Measurements from ENCODE around the gene SHISAL1.

SHISAL1 gene

GRCh38 chr22:44298406-44299091 is 14.2 kb downstream of the SHISAL1 start:
- no peak for DNase-seq

GRCh38 chr22:44297470-44298061 is 15.2 kb downstream of the SHISAL1 start:
- no peak for DNase-seq

DNA sequence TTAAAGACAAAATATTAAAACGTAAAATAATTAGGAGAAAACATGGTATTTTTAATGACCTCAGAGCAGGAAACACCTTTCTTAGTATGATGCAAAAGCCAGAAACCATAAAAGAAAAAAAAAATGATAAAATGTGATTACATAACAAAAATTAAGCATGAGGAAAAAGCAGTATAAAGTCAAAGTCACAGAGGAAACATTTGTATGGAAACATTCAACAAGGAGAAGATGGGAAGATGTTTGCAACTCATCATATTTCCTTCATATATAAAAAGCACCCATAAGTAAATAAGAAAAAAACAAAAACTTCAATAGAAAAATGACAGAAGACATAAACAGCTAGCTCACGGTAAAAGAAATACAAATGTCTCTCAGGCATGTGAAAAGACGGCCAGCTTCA is 17.3 kb downstream of the SHISAL1 start:
- DNase-seq, result no peak

DNA sequence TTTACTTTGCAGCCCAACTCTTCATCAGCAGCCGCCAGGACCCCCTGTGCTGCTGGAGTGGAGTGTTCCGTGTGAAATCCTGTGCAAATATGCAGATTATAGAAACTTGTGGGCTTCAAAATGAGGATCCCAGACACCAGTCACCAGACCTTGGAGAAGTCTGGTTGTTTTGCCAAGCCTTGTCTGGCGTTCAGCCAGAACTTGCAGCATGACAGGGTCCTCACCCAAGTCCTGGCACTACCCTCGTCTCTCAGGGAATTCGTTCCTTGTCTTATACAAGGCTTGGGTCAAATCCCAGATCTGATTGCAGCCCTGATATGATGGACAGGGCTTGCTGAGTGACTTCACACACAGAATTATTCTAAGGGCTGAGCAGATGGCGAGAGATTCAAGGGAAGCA is 18.9 kb downstream of the SHISAL1 start:
- DNase-seq, result no peak

- DNase-seq, result no peak
Observed at GRCh38 chr22:44293034-44293433, 19.7 kb downstream of the SHISAL1 start.

DNA sequence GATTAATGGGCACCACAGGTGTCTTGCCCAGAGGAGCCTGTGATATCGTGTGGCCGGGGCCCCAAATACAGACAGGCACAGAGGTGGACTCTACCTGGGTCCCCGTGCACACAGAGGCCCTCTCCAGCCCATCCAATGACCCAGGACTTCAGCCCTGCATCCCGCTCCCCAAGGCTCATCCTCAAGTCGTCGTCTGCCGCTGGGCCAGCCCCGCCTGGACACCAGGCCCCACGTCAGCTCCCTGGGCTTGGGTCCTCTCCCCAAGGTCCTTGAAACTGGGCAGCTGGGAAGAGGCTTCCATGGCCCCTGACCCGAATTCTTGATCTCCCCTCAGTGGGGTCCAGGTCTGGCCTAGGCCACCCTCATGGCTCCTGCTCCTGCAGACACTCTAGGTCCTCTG is 20.2 kb downstream of the SHISAL1 start:
- DNase-seq, result no peak

DNA sequence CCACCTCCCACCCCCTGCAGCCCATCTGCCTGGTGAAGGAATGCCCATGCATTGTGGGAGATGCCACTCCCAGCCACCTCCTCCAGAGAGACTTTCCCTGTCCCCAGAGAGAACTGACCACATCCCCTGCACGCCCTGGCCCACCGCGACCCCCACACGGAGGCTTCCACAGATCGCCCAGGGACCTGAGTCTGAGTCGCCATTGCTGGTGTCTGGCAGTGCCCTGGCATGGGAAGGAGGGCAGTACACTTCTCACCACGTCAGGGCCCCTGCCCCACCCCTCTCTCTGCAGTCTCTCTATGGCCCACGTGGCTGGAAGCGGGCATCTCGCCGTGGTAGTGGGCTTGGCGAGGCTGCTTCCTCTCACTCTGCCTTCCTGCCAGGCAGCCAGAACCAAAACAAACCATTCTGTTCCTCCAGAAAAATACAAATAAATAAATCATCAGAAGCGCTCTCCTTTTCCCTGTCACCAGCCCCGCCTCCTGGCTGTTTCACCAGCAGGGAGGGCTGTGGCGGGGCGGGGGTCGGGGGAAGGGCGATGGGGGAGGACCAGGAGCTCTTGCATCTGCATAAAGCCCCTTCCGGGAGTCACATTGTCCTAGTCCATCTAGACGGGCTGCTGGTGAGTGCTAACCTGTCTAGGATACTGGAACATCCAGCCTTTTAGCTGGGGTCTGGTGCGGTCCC is 20.9 kb downstream of the SHISAL1 start:
- DNase-seq, result no peak

DNA sequence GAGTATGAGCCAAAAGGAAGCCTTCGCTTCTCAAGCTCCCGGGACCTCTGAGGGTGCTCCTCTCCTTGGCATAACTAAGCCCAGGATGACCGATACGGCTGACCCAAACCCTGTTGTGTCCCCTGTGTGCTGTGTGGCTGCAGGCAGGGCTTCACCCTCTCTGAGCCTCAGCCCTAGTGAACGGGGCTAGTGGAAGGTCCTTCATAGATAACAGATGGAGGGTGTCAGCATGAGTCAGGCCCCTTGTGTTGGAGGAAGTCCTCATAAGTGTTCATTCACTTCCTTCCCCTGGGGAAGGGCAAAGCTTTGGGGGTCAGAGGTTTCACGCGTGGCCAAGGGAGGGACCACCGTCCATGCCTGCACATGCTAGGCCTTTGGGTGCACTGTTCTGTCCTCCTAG is 21.5 kb downstream of the SHISAL1 start:
- no peak for DNase-seq

GRCh38 chr22:44289414-44290171 is 23.2 kb downstream of the SHISAL1 start:
- DNase-seq, result no peak

- no peak for DNase-seq
Observed at GRCh38 chr22:44288913-44289312, 23.8 kb downstream of the SHISAL1 start.

DNA sequence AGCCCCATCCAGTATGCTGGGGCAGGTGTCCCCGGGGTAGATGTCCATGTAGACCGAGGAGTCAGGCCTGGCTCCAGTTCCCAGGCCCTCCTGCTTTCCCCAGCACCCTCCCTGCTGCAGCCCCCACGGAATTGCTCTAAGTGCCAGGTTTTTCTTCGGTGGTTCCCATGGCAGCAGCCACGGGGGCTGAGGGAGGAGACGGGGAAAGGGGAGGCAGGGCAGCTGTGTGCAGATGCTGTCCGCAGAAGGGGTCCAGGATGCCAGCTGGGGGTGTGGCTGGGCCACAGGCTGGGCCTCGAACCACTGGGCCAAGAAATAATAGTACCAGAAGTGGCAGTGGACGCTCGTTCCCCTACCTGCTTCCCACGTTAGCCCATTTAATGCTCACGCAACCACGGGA is 25.0 kb downstream of the SHISAL1 start:
- DNase-seq, result no peak

DNA sequence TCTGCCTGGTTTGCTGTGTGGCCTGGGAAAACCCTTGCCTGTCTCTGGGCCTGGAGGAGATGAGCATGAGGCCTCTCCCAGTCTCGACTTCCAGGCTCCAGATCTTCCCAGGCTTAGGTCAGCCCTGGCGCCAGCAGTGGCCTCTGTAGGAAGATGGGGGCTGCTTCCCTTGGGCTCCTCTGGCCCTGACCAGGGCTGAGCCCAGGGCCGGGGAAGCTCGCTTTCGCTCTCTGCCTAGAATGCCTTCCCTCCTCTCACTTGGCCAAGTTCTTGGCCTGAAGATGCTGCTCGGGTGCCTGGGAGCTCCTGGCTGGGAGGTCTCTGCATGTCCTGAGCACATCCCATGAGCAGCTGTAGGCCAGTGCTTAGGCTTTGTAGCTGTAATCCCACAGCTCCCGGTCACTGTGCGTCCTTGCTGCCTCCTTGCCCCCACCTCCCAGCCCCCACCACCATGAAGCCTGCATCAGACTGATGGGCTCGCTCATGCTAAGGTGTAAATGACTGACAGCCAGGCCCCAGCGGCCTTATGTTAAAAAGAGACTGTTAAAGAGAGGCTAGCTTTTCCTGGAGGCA is 25.5 kb downstream of the SHISAL1 start:
- DNase-seq, result no peak

DNA sequence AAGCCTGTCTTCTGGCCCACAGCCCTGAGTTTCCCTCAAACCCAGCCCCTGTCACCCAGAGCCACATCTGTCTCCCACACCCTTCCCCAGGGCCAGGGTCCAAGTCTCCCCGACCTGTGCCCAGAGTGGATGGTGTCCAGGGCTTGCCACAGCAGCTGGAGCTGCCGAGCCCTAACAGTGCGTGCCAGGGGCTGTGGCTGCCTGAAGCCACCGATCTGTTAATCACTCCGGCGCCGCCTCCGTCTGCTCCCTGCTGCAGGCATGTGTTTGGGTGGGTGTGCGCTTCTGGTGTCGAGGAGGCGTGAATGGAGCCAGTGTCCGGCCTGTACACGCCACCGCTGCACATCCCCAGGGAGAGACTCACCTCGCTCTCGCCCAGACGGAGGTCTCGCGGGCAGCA is 26.1 kb downstream of the SHISAL1 start:
- DNase-seq, result no peak

- no peak for DNase-seq
Observed at GRCh38 chr22:44284711-44285110, 28.0 kb downstream of the SHISAL1 start.

GRCh38 chr22:44281768-44282637 is 30.7 kb downstream of the SHISAL1 start:
- DNase-seq, result no peak

- DNase-seq, result no peak
Observed at GRCh38 chr22:44280665-44281188, 32.0 kb downstream of the SHISAL1 start.

GRCh38 chr22:44279069-44279360 is 33.7 kb downstream of the SHISAL1 start:
- no peak for DNase-seq

DNA sequence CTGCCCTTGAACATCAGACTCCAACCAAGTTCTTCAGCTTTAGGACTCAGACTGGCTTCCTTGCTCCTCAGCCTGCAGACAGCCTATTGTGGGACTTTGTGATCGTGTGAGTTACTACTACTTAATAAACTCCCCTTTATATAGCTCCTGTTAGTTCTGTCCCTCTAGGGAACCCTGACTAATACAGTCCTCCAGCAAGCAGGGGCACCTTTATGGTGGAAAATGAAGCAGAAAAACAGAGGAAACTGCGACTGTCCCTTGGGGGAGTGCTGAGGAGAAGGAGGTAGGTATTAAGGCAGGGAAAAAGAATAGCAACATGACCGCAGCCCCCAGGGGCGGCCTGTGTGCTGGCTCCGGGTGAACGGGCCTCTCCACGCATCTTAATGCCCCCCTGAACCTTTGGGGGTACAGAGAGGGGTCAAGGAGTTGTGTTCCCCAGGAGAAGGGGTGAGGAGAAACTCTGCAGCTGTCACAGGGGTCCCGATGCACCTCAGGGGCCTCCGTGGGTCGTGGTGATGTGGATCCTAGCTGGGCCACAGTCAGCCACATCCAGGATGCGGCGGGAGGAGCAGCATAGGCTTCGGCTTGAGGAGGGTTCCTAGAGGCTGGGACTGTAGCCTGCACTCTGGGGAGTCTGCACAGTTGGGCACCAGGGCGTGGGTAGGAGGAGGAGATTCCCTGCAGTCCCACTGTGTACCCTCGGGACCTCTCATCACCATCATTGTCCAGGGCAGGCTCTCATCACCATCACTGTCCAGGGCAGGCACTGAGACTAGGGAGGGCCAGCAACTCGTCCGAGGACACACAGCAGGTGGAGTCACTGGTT is 34.3 kb downstream of the SHISAL1 start:
- DNase-seq, result no peak

DNA sequence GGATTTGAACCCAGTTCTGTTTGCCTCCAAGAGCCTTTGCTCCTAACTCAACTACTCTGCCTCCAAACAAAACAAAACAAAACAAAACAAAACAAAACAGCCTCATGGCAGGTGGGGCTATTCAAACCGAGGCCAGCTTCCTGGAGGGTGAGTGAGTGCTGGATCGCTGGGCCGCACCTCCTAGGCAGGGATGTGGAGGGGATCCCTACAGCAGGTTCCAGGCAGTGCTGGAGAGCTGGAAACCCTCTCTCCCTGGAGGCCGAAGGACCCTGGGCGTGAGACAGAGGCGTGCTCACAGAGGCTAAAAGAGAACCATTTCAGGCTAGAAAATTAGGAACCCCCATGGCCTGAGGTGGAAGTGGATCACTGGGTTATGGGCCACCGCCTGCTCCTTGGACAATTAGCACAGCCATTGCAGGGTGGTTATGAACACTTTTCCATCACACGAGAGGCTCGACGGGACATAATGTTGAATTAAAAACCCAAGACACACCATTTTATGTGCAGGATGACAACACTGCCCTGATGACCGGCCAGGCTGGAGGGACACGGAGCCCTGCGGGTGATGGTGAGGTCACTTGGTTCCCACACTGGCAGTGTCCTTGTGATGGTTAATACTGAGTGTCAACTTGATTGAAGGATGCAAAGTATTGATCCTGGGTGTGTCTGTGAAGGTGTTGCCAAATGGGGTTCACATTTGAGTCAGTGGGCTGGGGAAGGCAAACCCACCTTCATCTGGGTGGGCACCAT is 35.2 kb downstream of the SHISAL1 start:
- no peak for DNase-seq

- DNase-seq, result no peak
Observed at GRCh38 chr22:44276706-44277356, 35.9 kb downstream of the SHISAL1 start.
